Measurements from ENCODE around the gene MTA1. TPM values are rescaled to one million over a fixed set of nuclear protein-coding genes. Genes with fewer than 3 reads are reported as not detected.
A peak's percentile ranks its signal among the peaks of the same experiment; 100 is the strongest.

MTA1 gene
- total and polyA plus RNA-seq, 9 donors: 41.8 to 112 (median 83.1) TPM

DNA sequence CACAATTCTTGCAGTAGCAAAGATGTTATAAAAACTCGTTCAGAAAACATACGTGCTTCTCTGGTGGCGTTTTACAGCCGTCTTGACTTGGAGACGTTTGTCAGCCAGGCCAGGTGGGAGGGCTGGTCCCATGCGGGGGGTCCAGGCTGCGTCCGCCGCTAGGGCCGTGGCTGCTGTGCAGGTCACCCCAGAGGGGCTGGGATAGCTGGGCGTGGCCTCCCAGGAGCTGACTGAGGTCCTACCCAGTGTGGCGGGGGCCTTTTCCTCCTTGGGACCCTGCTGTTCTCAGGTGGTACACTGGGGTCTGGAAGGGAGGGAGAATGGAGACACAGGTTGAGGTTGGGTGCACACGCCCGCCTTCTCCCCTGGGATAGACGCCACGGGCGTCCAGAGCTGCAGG lies 25.2 kb downstream of the MTA1 start:
- no peak overlapping the region for H3K4me3 ChIP-seq (ENCODE audit: low read length)
- 67% methylated on average over 17 of the region's 17 CpGs for WGBS (ENCODE audit: insufficient coverage)
- H3K9me3 ChIP-seq (replicated peaks; ENCODE audit: control insufficient read depth, low read depth, low read length): no peaks in the 10 kb centered on the region
- H3K27me3 ChIP-seq (ENCODE audit: control insufficient read depth, insufficient read depth, low read length): no peaks in the 10 kb centered on the region
- peaks cover 50% of the 10 kb centered on the region for H3K36me3 ChIP-seq (ENCODE audit: control insufficient read depth, insufficient read depth, low read length)
- peaks cover 40% of the 10 kb centered on the region for H3K4me1 ChIP-seq (ENCODE audit: control insufficient read depth, insufficient read depth, low read length)
- H3K27ac ChIP-seq (ENCODE audit: low read length): no peak overlapping the region
- DNase-seq: no peak

DNA sequence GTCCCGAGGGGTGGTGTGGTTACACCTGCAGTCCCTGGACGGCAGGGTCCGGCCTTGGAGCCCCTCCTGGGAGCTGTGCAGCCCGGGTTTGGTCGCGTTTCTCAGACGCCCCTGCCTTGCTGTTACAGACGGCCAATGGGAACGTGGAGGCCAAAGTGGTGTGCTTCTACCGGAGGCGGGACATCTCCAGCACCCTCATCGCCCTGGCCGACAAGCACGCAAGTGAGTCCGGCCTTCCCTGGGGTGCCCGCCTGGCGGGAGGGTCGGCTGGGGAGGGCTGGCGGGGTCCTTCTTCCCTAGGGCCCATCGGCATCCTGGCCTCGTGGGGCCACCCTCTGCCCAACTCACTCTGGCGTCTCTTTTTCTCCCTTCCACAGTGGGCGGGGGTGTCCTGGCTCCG lies 25.7 kb downstream of the MTA1 start:
- Histone ChIP-seq H3K4me1 (ENCODE audit: control insufficient read depth, insufficient read depth, low read length) (peaks cover 39% of the 10 kb centered on the region), H3K4me3 (ENCODE audit: low read length) (no peak overlapping the region), H3K36me3 (ENCODE audit: control insufficient read depth, insufficient read depth, low read length) (peaks cover 50% of the 10 kb centered on the region), H3K27ac (ENCODE audit: low read length) (no peak overlapping the region), H3K9me3 (replicated peaks; ENCODE audit: control insufficient read depth, low read depth, low read length) (no peaks in the 10 kb centered on the region), H3K27me3 (ENCODE audit: control insufficient read depth, insufficient read depth, low read length) (no peaks in the 10 kb centered on the region)
- 79% methylated on average over 22 of the region's 24 CpGs for WGBS (ENCODE audit: insufficient coverage)
- DNase-seq: no peak

DNA sequence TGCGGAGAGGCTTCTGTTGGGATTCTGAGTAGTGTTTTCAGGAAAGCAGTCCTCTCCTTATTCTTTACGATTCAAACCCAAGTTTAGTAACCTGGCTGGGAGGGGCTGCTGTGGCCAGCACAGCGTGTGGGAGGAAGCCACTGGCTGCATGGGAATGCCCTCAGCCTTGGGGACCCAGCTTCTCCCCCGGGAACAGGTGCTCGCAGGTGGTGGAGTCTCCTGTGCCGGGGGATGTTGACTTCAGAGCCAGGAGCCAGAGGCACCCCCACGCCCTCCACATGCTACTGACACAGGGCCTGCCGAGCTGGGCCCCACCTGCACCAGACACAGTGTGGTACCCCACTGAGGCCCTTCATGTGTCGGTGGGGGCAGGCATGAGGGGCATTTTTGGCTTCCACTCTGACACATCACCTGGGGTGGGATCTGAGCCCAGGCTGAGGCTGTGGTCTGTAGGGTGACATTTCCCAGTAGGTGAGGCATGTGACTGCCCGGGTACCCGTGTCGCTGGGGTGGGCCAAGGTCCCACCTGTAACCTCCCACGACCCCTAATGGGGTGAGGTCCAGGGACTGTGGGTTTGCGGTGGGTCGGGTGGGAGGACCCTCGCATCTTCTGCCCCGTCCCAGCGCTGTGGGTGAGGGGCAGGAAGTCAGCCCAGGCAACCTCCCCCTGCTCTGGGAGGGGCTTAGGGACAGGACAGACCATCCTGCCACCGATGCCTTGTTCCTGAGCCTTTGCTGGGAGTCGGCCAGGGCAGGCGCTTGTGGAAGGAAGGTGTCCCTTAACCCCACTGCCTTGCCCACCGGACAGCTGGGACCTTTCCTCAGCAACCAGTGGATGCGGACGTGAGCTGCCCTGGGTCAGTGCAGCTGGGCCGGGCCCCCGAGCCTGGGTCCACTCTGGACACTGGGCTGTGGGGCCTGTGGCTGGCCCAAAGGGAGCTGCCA lies 26.5 kb downstream of the MTA1 start:
- 84% methylated on average over 14 of the region's 26 CpGs for WGBS (ENCODE audit: insufficient coverage)

DNA sequence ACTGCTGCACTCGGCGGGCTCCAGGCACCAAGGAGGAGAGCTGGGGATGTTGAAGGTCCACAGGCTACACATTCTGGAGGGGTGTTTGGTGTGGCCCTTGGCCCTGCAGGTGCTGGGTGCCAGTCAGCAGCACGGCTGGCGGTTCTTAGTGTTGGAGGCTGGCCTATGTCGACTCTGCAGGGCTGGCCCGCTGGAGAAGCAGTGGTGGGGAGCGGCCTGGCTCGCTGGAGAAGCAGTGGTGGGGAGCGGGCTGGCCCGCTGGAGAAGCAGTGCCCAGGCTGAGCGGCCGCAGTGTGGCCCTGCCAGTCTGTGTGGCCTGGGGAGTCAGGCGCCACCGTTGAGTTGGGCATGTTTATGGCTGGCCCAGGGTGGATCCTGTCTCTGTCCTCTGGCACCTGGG lies 27.3 kb downstream of the MTA1 start:
- 77% methylated on average over 14 of the region's 14 CpGs for WGBS (ENCODE audit: insufficient coverage)
- Histone ChIP-seq H3K27ac (ENCODE audit: low read length) (peak overlapping the region; percentile 74), H3K4me1 (ENCODE audit: control insufficient read depth, insufficient read depth, low read length) (peaks cover 49% of the 10 kb centered on the region), H3K4me3 (ENCODE audit: low read length) (no peak overlapping the region), H3K27me3 (ENCODE audit: control insufficient read depth, insufficient read depth, low read length) (no peaks in the 10 kb centered on the region), H3K36me3 (ENCODE audit: control insufficient read depth, insufficient read depth, low read length) (peaks cover 55% of the 10 kb centered on the region), H3K9me3 (replicated peaks; ENCODE audit: control insufficient read depth, low read depth, low read length) (no peaks in the 10 kb centered on the region)
- DNase-seq: no peak

More for the DNA sequence above, 26.5 kb downstream of the MTA1 start:
- Histone ChIP-seq H3K36me3 (ENCODE audit: control insufficient read depth, insufficient read depth, low read length) (peaks cover 51% of the 10 kb centered on the region), H3K9me3 (replicated peaks; ENCODE audit: control insufficient read depth, low read depth, low read length) (no peaks in the 10 kb centered on the region), H3K4me1 (ENCODE audit: control insufficient read depth, insufficient read depth, low read length) (peaks cover 45% of the 10 kb centered on the region), H3K27ac (ENCODE audit: low read length) (no peak overlapping the region), H3K4me3 (ENCODE audit: low read length) (no peak overlapping the region), H3K27me3 (ENCODE audit: control insufficient read depth, insufficient read depth, low read length) (no peaks in the 10 kb centered on the region)
- no peak for DNase-seq

DNA sequence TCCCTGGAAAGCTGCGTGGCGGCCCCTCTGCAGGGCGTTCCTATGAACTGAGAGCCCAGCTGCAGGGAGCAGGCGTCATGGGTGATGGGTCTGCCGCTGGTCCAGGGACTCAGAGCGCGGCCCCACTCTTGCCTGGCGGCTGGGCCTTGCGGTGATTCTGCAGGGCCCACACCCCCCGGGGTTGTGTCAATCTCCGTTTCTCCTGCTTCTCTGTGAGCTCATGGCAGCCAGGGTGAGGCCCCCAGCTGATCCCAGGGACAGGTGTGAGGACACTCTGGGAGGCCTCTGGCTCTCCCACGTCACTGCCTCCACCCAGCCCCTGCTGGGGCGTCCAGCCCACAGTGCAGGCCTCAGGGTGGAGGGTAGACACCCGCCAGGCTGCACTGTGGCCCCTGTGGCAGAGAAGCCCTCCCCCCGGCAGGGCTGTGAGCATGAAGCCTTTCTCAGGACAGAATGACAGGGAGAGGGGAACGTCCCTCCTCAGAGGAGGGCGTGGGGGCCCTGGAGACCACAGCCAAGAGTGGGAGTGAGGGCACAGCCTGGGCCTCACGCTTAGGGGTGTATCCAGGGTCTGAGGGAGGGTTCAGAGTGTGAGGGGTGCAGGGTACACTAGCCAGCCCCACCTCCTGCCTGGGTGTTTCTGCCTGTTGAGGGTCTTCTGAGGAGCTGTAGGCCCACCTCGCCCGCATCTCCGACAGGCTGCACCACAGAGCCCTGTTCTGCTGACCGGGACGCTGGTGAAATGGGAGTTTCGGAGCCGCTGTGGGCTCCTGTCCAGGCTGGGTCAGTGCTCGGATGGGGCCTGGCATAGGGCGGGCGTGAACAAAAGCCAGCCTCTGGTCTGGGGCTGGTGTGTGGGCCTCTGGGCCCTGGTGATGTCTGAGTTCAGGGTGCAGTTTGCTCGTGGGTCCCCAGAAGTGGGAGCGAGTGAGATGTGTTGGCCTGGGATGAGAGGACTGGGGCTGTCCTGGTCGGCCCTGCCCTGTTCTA lies 28.3 kb downstream of the MTA1 start:
- no peaks in the 10 kb centered on the region for H3K9me3 ChIP-seq (replicated peaks; ENCODE audit: control insufficient read depth, low read depth, low read length)
- H3K27me3 ChIP-seq (ENCODE audit: control insufficient read depth, insufficient read depth, low read length): no peaks in the 10 kb centered on the region
- H3K4me3 ChIP-seq (ENCODE audit: low read length): no peak overlapping the region
- peak overlapping the region; percentile 76 for H3K27ac ChIP-seq (ENCODE audit: low read length)
- peaks cover 49% of the 10 kb centered on the region for H3K4me1 ChIP-seq (ENCODE audit: control insufficient read depth, insufficient read depth, low read length)
- DNase-seq: peak; percentile 63
- 74% methylated on average over 26 of the region's 31 CpGs for WGBS (ENCODE audit: insufficient coverage)
- peaks cover 56% of the 10 kb centered on the region for H3K36me3 ChIP-seq (ENCODE audit: control insufficient read depth, insufficient read depth, low read length)

DNA sequence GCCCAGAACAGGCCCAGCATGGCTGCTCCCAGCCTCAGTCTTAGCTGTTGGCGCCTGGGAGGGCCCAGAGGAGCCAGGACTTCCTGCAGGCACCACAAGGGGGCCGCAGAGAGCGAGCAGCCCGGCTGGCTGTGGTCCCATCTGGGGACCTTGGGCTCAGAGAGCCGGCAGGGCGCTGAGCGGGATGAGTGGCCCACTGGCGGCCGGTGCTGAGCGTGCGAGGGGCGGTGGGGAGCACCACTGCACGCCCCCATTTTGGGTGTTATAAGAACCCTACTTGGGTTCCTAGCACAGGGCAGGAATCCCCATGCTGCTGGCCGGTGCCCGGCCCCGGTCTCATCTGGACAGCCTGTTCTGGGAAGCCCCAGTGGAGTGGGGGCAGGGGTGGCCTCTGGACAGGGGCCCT lies 29.1 kb downstream of the MTA1 start:
- peak; percentile 78 for DNase-seq
- 47% methylated on average over 7 of the region's 16 CpGs for WGBS (ENCODE audit: insufficient coverage)
- H3K4me1 ChIP-seq (ENCODE audit: control insufficient read depth, insufficient read depth, low read length): peaks cover 50% of the 10 kb centered on the region
- peak overlapping the region; percentile 76 for H3K27ac ChIP-seq (ENCODE audit: low read length)
- no peak overlapping the region for H3K4me3 ChIP-seq (ENCODE audit: low read length)
- H3K27me3 ChIP-seq (ENCODE audit: control insufficient read depth, insufficient read depth, low read length): no peaks in the 10 kb centered on the region
- no peaks in the 10 kb centered on the region for H3K9me3 ChIP-seq (replicated peaks; ENCODE audit: control insufficient read depth, low read depth, low read length)
- H3K36me3 ChIP-seq (ENCODE audit: control insufficient read depth, insufficient read depth, low read length): peaks cover 54% of the 10 kb centered on the region

DNA sequence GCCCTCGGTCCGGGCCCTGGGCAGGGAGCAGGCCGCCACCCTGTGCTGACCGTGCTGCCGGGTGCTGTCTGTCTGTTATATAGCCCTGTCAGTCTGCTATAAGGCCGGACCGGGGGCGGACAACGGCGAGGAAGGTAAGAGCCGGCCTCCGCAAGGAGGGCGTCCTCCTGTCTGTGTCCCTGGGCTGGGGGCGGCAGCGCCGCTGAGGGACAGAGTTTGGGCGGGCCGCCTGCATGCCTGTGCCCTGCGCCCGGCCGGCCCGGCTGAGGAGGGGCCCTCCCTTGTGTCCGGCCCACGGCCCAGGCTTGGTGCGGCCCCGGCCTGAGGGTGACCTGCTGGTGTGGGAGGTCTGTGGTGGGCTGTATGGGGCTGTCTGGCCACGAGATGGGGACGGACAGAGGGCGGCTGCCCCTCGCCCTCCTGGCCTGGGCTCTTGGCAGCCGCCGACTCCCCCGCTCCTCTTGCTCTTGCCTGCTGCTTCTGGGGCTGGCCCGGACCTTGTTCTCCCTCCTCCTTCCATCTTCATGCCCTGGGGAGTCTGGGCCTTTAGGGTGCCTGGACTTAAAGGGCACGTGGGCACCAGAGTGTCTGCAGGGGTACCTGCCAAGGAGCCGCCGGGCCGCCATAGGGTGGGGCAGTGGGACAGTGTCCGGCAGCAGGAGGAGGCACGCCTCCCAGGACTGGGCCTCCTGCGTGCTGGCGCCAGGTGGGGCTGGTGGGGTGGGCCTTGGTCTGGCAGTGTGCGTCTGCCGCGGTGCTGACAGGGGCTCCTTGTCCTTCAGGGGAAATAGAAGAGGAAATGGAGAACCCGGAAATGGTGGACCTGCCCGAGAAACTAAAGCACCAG lies 29.9 kb downstream of the MTA1 start:
- no peak overlapping the region for H3K4me3 ChIP-seq (ENCODE audit: low read length)
- no peaks in the 10 kb centered on the region for H3K27me3 ChIP-seq (ENCODE audit: control insufficient read depth, insufficient read depth, low read length)
- peaks cover 62% of the 10 kb centered on the region for H3K36me3 ChIP-seq (ENCODE audit: control insufficient read depth, insufficient read depth, low read length)
- no peak for DNase-seq
- WGBS (ENCODE audit: insufficient coverage): 92% methylated on average over 30 of the region's 47 CpGs
- H3K27ac ChIP-seq (ENCODE audit: low read length): no peak overlapping the region
- H3K4me1 ChIP-seq (ENCODE audit: control insufficient read depth, insufficient read depth, low read length): peaks cover 57% of the 10 kb centered on the region
- H3K9me3 ChIP-seq (replicated peaks; ENCODE audit: control insufficient read depth, low read depth, low read length): no peaks in the 10 kb centered on the region

DNA sequence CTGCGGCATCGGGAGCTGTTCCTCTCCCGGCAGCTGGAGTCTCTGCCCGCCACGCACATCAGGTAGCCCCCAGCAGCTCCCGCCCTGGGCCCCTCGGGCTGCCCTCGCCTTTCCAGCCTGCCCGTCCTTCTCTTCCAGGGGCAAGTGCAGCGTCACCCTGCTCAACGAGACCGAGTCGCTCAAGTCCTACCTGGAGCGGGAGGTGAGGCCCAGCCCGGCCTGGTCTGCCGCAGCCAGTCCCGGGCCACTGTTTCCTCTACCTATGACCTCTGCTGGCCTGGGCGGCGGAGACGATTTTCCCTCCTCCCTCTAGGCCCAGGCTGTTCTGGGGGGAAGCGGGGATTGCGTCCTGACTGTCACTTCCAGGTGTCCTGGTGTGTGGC lies 30.5 kb downstream of the MTA1 start:
- H3K4me3 ChIP-seq (ENCODE audit: low read length): no peak overlapping the region
- H3K36me3 ChIP-seq (ENCODE audit: control insufficient read depth, insufficient read depth, low read length): peaks cover 65% of the 10 kb centered on the region
- peaks cover 57% of the 10 kb centered on the region for H3K4me1 ChIP-seq (ENCODE audit: control insufficient read depth, insufficient read depth, low read length)
- no peaks in the 10 kb centered on the region for H3K27me3 ChIP-seq (ENCODE audit: control insufficient read depth, insufficient read depth, low read length)
- no peaks in the 10 kb centered on the region for H3K9me3 ChIP-seq (replicated peaks; ENCODE audit: control insufficient read depth, low read depth, low read length)
- no peak for DNase-seq
- no peak overlapping the region for H3K27ac ChIP-seq (ENCODE audit: low read length)
- WGBS (ENCODE audit: insufficient coverage): 93% methylated on average over 13 of the region's 22 CpGs

DNA sequence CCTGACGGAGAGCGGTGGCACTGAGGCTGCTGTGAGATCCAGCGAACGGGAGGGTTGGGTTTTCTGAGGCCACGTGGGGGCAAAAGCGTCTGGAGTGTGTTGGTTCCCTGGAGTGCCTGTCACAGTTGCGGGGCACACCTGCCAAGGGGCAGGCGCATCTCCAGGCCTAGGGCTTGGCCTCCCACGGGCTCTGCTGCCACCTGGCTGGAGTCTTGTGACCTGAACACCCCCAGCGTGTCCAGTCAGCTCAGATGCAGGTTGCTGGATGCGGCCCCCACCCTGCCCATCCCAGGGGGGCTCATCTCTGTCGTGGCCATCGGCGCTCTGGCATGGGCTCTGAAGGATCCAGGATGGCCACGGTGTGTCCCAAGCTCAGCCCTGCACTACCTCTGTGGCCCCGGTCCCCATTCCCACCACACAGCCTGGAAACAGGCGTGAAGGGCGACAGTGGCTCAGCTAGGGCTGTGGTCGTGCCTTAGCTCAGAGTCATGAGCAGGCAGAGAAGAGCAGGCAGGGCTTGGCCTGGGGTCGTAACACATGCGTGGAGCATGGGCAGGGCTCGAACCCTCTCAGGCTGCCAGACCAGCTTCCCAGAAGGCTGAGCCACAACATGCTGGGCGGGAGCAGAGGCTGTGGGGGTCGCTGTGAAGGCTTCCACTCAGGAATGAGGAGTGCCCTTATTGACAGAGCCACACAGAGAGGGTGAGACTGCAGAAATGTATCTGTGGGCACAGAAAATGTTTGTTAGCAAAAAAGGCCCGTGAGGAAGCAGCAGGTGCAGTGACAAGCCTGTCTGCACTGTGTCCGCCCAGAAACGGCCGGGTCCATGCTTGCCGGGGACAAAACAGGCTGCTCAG lies 31.5 kb downstream of the MTA1 start:
- Histone ChIP-seq H3K9me3 (replicated peaks; ENCODE audit: control insufficient read depth, low read depth, low read length) (no peaks in the 10 kb centered on the region), H3K4me3 (ENCODE audit: low read length) (no peak overlapping the region), H3K36me3 (ENCODE audit: control insufficient read depth, insufficient read depth, low read length) (peaks cover 68% of the 10 kb centered on the region), H3K27ac (ENCODE audit: low read length) (no peak overlapping the region), H3K27me3 (ENCODE audit: control insufficient read depth, insufficient read depth, low read length) (no peaks in the 10 kb centered on the region), H3K4me1 (ENCODE audit: control insufficient read depth, insufficient read depth, low read length) (peaks cover 56% of the 10 kb centered on the region)
- WGBS (ENCODE audit: insufficient coverage): 87% methylated on average over 25 of the region's 29 CpGs
- no peak for DNase-seq
